GM13977 (cell line): ENCODE measurements around the gene RNF11.

Experiments
- DNase-seq: peaks from one replicate; pipeline ENCODE4 v3.0.0; 2012; ENCODE audit warnings: low spot score
- CTCF ChIP-seq: IDR thresholded peaks from 2 replicates; pipeline ENCODE4 v1.5.1; 2012; ENCODE audit warnings: mild to moderate bottlenecking, control low read depth; ENCODE audit not compliant: insufficient read depth; ENCODE audit errors: extremely low read depth, missing control alignments
- in situ Hi-C: fragments of 300-500 bp; cut with MboI; formaldehyde crosslinking; loops from one replicate; pipeline ENCODE4 v1.12.0; 2022; ENCODE audit warnings: low sequenced_read_pairs, low pct_unique_long_range_greater_than_20kb, mixed read lengths, inconsistent platforms; ENCODE audit not compliant: unreplicated experiment

The RNF11 gene

GRCh38 chr1:51293898-51294515, 57.9 kb downstream of the RNF11 start:
- TF ChIP-seq CTCF: no peak
- in situ Hi-C loops: no loop called here
- DNase-seq: no peak

- in situ Hi-C loops: no loop called here
- no peak for TF ChIP-seq CTCF
- no peak for DNase-seq
These were observed 58.6 kb downstream of the RNF11 start for GRCh38 chr1:51294566-51295184.

- in situ Hi-C loops: no loop called here
- TF ChIP-seq CTCF: no peak
- no peak for DNase-seq
These were observed 59.9 kb downstream of the RNF11 start for GRCh38 chr1:51295926-51296325.

- peak; percentile 80 for DNase-seq
- TF ChIP-seq CTCF: peak; percentile 96
- in situ Hi-C loops: no loop called here
These were observed 60.6 kb downstream of the RNF11 start for GRCh38 chr1:51296383-51297357.

GRCh38 chr1:51297401-51298321, 61.6 kb downstream of the RNF11 start:
- in situ Hi-C loops: no loop called here
- no peak for TF ChIP-seq CTCF
- no peak for DNase-seq

GRCh38 chr1:51298322-51298705, 62.2 kb downstream of the RNF11 start:
- no peak for TF ChIP-seq CTCF
- in situ Hi-C loops: no loop called here
- DNase-seq: no peak
